GM12873 (cell line): ENCODE results near the gene CYP2A6.

Source experiments
- TF ChIP-seq, protein P1 (sequence below): IDR thresholded peaks from 2 replicates; pipeline ENCODE4 v1.5.1; 2012; ENCODE audit warnings: low read depth, mild to moderate bottlenecking, moderate library complexity, low read length, control low read depth; ENCODE audit not compliant: insufficient read depth; ENCODE audit errors: missing control alignments

Gene CYP2A6

DNA sequence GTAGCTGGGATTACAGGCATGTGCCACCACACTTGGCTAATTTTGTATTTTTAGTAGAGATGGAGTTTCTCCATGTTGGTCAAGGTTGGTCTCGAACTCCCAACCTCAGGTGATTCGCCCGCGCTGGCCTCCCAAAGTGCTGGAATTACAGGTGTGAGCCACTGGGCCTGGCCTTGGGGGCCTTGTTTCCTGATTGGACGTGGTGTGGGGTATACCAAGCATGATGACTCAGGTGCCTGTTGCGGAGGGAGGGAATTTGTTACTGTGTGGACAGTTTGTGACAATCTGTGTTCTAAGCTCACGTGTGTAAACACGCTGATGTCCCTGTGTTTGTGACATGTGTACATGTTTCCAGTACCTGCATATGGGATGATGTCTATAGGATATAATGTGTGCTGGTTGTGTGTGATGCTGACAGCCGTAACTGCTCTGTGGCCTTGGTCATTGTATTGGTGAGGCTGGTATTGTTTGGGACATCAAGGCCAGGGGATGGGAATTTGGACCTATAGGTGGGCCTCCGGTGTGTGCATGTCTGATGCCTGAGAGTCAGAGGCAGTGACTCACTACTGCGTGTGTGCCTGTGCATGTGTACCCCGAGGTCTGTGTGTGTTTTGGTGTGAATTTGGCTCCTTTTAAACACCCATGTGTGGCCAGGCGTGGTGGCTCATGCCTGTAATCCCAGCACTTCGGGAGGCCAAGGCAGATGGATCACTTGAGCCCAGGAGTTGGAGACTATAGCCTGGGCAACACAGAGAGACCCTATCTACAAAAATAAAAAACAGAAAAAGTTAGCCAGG, 52.9 kb downstream of the CYP2A6 start:
- TF ChIP-seq, protein P1, sequence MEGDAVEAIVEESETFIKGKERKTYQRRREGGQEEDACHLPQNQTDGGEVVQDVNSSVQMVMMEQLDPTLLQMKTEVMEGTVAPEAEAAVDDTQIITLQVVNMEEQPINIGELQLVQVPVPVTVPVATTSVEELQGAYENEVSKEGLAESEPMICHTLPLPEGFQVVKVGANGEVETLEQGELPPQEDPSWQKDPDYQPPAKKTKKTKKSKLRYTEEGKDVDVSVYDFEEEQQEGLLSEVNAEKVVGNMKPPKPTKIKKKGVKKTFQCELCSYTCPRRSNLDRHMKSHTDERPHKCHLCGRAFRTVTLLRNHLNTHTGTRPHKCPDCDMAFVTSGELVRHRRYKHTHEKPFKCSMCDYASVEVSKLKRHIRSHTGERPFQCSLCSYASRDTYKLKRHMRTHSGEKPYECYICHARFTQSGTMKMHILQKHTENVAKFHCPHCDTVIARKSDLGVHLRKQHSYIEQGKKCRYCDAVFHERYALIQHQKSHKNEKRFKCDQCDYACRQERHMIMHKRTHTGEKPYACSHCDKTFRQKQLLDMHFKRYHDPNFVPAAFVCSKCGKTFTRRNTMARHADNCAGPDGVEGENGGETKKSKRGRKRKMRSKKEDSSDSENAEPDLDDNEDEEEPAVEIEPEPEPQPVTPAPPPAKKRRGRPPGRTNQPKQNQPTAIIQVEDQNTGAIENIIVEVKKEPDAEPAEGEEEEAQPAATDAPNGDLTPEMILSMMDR, result no peak
